Natural killer cell (primary cell): Measurements from ENCODE around the gene PPL. TPM values are rescaled to one million over a fixed set of nuclear protein-coding genes. Genes with fewer than 3 reads are reported as not detected.

ENCODE experiments used
- ATAC-seq, 3 donors: fragments of 150-1000 bp in 2 of 3; fragments of 200-7000 bp in 1 of 3; cut with Tn5 transposase; 1 replicate in 1 of 3; 2 replicates in 2 of 3; pipeline ENCODE4 v1.10.0; 2021; ENCODE audit warnings: mild to moderate bottlenecking in 2 of 3, moderate library complexity in 2 of 3
- DNase-seq, 2 donors: peaks; one replicate each; pipeline versions ENCODE4 v3.0.0 to v3.0.0-alpha.2; 2013 to 2021; ENCODE audit warnings: mixed read lengths in 1 of 2
- H3K27ac ChIP-seq: one replicate; pipeline ENCODE4 v1.5.1; 2013; ENCODE audit warnings: mild to moderate bottlenecking, low read length
- H3K27me3 ChIP-seq: one replicate; pipeline ENCODE4 v1.6.1; 2013; ENCODE audit warnings: low read length; ENCODE audit not compliant: control insufficient read depth, insufficient read depth
- H3K36me3 ChIP-seq: one replicate; pipeline ENCODE4 v1.6.1; 2013; ENCODE audit warnings: low read length; ENCODE audit not compliant: control insufficient read depth, insufficient read depth
- H3K4me1 ChIP-seq: one replicate; pipeline ENCODE4 v1.6.1; 2013; ENCODE audit warnings: low read length; ENCODE audit not compliant: control insufficient read depth, insufficient read depth
- H3K4me3 ChIP-seq: one replicate; pipeline ENCODE4 v1.5.1; 2013; ENCODE audit warnings: low read length
- H3K9me3 ChIP-seq: one replicate; pipeline ENCODE4 v1.6.1; 2013; ENCODE audit warnings: low read length; ENCODE audit not compliant: control insufficient read depth, insufficient read depth
- H3K27ac Mint-ChIP-seq, 2 donors: one replicate each; pipeline ENCODE4 v1.8.0; 2022; ENCODE audit warnings: mild to moderate bottlenecking in 2 of 2, mixed read lengths in 2 of 2, moderate library complexity in 1 of 2
- H3K27me3 Mint-ChIP-seq, 2 donors: one replicate each; pipeline ENCODE4 v1.8.0; 2022; ENCODE audit warnings: low read depth in 2 of 2, mixed read lengths in 2 of 2
- H3K36me3 Mint-ChIP-seq: one replicate; pipeline ENCODE4 v1.8.0; 2022; ENCODE audit warnings: mixed read lengths
- H3K4me1 Mint-ChIP-seq, 2 donors: one replicate each; pipeline ENCODE4 v1.8.0; 2022; ENCODE audit warnings: mixed read lengths in 2 of 2
- H3K4me3 Mint-ChIP-seq: one replicate; pipeline ENCODE4 v1.8.0; 2022; ENCODE audit warnings: mild to moderate bottlenecking, moderate library complexity, mixed read lengths
- H3K9me3 Mint-ChIP-seq, 2 donors: one replicate each; pipeline ENCODE4 v1.8.0; 2022; ENCODE audit warnings: mixed read lengths in 2 of 2
- WGBS: methylation state at CpG from one replicate; pipeline ENCODE4 v1.1.7; 2013; ENCODE audit warnings: missing lambda C conversion rate; ENCODE audit not compliant: insufficient coverage; 5-methylcytosine and 5-hydroxymethylcytosine counted together
- intact Hi-C: fragments of 100-400 bp; cut with micrococcal nuclease; formaldehyde crosslinking; loops from one replicate; pipeline ENCODE4 v1.14.2; 2022
- total RNA-seq, 4 donors: library from RNA; stranded (reverse); fragments of 120-200 nt in 1 of 4; gene quantifications; one replicate each; pipeline versions ENCODE4 v1.2.3 to v1.2.4, GENCODE V29; 2013 to 2022
- TF ChIP-seq, protein P1 (sequence below): fragments of 200-600 bp; IDR thresholded peaks from one replicate; pipeline ENCODE4 v1.8.0; 2022; ENCODE audit warnings: antibody characterized with exemption

The PPL gene
- total RNA-seq, 3 donors from 2014 or later (not counting 1 experiment from before 2014, with no cell fraction given) = not detected

DNA sequence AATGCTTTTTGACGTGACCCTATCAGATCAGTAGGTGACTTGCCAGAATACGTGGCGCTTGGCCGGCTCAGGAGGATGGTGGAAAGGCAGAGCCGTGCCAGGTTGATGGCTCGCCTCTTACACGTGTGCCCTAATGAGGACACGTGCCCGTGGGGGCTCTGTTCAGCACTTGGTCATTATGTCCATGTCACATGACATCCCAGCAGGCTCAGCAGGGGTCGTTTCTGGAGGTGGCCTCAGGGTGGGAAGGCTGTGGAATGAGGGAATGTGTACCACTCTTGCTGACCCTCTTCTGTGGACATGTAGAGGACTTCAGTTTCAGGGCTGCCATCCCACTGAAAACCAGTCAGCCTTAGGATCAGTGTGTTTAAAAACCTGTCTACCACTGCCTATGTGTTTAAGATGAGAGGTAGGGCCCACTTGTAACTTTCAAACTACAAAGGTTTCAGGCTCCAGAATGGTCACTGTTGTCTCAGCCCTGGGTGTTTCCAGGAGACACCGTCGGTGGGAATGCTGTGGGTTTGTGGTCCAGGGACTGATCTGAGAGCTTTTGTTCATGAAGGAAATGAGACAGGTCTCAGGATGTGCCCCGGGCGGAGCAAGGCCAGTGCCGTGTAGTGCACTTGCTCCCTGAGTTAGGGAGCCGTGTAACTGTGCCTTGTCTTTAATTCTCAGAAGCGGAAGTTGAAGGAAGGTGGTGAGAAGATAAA, 77.6 kb downstream of the PPL start:
- no peaks in the 10 kb centered on the region for H3K9me3 Mint-ChIP-seq
- WGBS = 94% methylated on average over 17 of the region's 17 CpGs
- Histone ChIP-seq H3K36me3 (peaks cover 77% of the 10 kb centered on the region), H3K27ac (no peak overlapping the region), H3K4me1 (no peaks in the 10 kb centered on the region), H3K27me3 (no peaks in the 10 kb centered on the region), H3K4me3 (no peak overlapping the region), H3K9me3 (no peaks in the 10 kb centered on the region)
- peaks cover 11 to 13% of the 10 kb centered on the region in 2 donors for H3K4me1 Mint-ChIP-seq
- H3K27me3 Mint-ChIP-seq = no peaks in the 10 kb centered on the region
- peaks cover 29% of the 10 kb centered on the region for H3K36me3 Mint-ChIP-seq
- no peak for DNase-seq
- TF ChIP-seq, protein P1, sequence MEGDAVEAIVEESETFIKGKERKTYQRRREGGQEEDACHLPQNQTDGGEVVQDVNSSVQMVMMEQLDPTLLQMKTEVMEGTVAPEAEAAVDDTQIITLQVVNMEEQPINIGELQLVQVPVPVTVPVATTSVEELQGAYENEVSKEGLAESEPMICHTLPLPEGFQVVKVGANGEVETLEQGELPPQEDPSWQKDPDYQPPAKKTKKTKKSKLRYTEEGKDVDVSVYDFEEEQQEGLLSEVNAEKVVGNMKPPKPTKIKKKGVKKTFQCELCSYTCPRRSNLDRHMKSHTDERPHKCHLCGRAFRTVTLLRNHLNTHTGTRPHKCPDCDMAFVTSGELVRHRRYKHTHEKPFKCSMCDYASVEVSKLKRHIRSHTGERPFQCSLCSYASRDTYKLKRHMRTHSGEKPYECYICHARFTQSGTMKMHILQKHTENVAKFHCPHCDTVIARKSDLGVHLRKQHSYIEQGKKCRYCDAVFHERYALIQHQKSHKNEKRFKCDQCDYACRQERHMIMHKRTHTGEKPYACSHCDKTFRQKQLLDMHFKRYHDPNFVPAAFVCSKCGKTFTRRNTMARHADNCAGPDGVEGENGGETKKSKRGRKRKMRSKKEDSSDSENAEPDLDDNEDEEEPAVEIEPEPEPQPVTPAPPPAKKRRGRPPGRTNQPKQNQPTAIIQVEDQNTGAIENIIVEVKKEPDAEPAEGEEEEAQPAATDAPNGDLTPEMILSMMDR = no peak
- intact Hi-C loops = no loop called here
- H3K4me3 Mint-ChIP-seq = no peak overlapping the region
- peak overlapping the region in 1 of 2 donors; percentile 48 for H3K27ac Mint-ChIP-seq
- ATAC-seq = no peak

DNA sequence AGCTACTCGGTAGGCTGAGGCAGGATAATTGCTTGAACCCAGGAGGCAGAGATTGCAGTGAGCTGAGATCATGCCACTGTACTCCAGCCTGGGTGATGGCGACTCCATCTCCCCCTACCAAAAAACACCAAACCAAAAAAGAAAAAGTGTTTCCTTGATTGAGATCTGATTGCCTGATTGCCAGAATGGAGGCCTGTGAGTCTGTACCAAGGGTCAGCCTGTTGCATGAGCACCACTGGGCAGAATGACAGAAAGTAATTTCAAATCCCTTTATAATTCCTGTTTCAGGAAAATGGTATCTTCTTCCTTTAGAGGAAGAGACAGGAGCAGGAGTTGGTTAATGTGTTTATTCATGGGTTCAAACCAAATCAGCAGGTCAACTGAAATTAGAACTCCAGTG, 81.1 kb downstream of the PPL start:
- ATAC-seq (no peak), DNase-seq (no peak)
- H3K27ac Mint-ChIP-seq = no peak overlapping the region
- Histone ChIP-seq H3K27ac (no peak overlapping the region), H3K4me1 (no peaks in the 10 kb centered on the region), H3K27me3 (no peaks in the 10 kb centered on the region), H3K9me3 (no peaks in the 10 kb centered on the region), H3K4me3 (no peak overlapping the region), H3K36me3 (peaks cover 60% of the 10 kb centered on the region)
- WGBS = 100% methylated on average over 1 of the region's 2 CpGs
- TF ChIP-seq, protein P1 = no peak
- intact Hi-C loops = no loop called here
- H3K36me3 Mint-ChIP-seq = peaks cover 29% of the 10 kb centered on the region
- peaks cover 17 to 31% of the 10 kb centered on the region in 2 donors for H3K4me1 Mint-ChIP-seq
- no peaks in the 10 kb centered on the region for H3K9me3 Mint-ChIP-seq
- H3K4me3 Mint-ChIP-seq = no peak overlapping the region
- H3K27me3 Mint-ChIP-seq = no peaks in the 10 kb centered on the region

DNA sequence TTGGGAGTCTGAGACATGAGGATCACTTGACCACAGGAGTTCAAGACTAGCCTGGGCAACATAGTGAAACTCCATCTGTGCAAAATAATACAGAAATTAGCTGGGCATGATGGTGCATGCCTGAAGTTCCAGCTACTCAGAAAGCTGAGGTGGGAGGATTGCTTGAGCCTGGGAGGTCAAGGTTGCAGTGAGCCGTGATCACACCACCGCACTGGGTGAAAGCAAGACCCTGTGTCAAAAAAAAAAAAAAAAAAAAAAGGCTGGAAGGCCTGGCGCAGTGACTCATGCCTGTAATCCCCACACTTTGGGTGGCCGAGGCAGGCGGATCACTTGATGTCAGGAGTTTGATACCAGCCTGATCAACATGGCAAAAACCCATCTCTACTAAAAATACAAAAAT, 81.6 kb downstream of the PPL start:
- Mint-ChIP-seq H3K36me3 (peaks cover 29% of the 10 kb centered on the region), H3K4me1 (peaks cover 22 to 35% of the 10 kb centered on the region in 2 donors), H3K27me3 (no peaks in the 10 kb centered on the region), H3K9me3 (no peaks in the 10 kb centered on the region), H3K27ac (no peak overlapping the region), H3K4me3 (no peak overlapping the region)
- Histone ChIP-seq H3K9me3 (no peaks in the 10 kb centered on the region), H3K27me3 (no peaks in the 10 kb centered on the region), H3K27ac (no peak overlapping the region), H3K4me1 (no peaks in the 10 kb centered on the region), H3K36me3 (peaks cover 56% of the 10 kb centered on the region), H3K4me3 (no peak overlapping the region)
- DNase-seq (no peak), ATAC-seq (no peak)
- TF ChIP-seq, protein P1 = no peak
- intact Hi-C loops = no loop called here
- 78% methylated on average over 5 of the region's 5 CpGs for WGBS
